ENCODE measurements around the gene LTN1. TPM values are rescaled to one million over a fixed set of nuclear protein-coding genes. Genes with fewer than 3 reads are reported as not detected.

LTN1 gene, protein sequence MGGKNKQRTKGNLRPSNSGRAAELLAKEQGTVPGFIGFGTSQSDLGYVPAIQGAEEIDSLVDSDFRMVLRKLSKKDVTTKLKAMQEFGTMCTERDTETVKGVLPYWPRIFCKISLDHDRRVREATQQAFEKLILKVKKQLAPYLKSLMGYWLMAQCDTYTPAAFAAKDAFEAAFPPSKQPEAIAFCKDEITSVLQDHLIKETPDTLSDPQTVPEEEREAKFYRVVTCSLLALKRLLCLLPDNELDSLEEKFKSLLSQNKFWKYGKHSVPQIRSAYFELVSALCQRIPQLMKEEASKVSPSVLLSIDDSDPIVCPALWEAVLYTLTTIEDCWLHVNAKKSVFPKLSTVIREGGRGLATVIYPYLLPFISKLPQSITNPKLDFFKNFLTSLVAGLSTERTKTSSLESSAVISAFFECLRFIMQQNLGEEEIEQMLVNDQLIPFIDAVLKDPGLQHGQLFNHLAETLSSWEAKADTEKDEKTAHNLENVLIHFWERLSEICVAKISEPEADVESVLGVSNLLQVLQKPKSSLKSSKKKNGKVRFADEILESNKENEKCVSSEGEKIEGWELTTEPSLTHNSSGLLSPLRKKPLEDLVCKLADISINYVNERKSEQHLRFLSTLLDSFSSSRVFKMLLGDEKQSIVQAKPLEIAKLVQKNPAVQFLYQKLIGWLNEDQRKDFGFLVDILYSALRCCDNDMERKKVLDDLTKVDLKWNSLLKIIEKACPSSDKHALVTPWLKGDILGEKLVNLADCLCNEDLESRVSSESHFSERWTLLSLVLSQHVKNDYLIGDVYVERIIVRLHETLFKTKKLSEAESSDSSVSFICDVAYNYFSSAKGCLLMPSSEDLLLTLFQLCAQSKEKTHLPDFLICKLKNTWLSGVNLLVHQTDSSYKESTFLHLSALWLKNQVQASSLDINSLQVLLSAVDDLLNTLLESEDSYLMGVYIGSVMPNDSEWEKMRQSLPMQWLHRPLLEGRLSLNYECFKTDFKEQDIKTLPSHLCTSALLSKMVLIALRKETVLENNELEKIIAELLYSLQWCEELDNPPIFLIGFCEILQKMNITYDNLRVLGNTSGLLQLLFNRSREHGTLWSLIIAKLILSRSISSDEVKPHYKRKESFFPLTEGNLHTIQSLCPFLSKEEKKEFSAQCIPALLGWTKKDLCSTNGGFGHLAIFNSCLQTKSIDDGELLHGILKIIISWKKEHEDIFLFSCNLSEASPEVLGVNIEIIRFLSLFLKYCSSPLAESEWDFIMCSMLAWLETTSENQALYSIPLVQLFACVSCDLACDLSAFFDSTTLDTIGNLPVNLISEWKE (N-terminal part only)
- polyA plus RNA-seq (2011; rRNA removed) (12.3 and 13.9 TPM in 2 replicates), polyA plus RNA-seq (2017; fragmentation: RNase III; extraction: RNeasy Plus Mini Kit Qiagen cat#74134 plus additional on column Dnase treatment) (6.6 to 7.0 TPM (median 6.9 TPM) in 3 replicates), polyA minus RNA-seq (2011; rRNA and poly(A)+ RNA removed) (17.4 and 17.8 TPM in 2 replicates)
- polyA plus RNA-seq (2012; cell fraction: cytosol; rRNA removed): 1.3 and 1.5 TPM in 2 replicates
- polyA plus RNA-seq (2012; cell fraction: nucleus; rRNA removed): 1.4 and 2.2 TPM in 2 replicates

DNA sequence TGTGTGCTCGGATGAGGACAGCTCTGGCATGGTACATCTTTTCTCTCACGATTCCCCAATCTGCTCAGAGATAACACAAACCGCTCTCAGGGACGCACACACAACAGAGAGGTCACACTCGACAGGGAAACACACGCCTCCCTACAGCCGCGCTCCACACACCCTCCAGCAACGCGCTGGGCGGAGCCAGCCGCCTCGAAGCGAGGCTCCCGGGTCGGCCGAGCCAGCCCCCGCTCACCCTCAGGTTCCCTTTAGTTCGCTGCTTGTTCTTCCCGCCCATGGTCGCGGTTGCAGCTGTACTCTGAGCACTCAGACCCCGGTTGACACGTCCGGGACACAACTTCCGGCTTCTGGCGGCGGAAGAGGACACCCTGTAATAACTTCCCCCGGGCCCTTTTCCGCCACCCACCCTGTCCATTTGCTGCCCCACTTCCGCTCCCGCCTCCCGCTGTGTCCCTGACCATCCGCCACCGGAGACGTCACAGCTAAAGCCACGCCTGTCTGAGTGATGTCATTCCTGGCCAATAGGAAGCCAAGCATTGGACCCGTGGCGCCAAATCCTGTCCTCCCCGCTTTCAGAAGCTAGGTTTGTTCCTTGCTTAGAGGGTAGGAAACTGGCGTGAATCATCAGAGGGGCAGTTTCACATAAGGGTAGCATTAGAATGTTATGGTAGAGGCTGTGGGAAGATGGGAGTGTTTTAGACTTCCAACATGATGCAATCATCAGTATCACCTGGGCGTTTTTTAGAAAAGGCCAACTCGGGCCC, at the start of gene LTN1:
TSS of gene LTN1 (minus strand) at position 352 of the 767 bp plus-strand sequence. CDS start at position 280, 72 bp downstream.
- ATAC-seq: peak; percentile 98 to 99
- DNase-seq (ENCODE audit: low read depth in 1 of 2, low spot score in 1 of 2): peak; percentile 90 to 98
- Histone ChIP-seq H3K9me3 (no peaks in the 10 kb centered on the region), H3K4me1 (peaks cover 10% of the 10 kb centered on the region; the same call in 1 of the 3 replicates), H3K4me2 (peak within 1 kb of the TSS; percentile 97), H3K4me3 (peak within 1 kb of the TSS; percentile 94), H3K27ac (peak within 1 kb of the TSS; percentile 80 to 96)
- no peak for FAIRE-seq
- ChIA-PET CTCF (no interaction called here), POLR2A (interaction anchor here (0.6 to 1.8 kb wide), 6 partner anchors 9 to 85 kb away, joined by 3 to 49 read pairs (median 4); partner anchors contain the start of genes CCT8, RWDD2B and USP16)
- TF ChIP-seq FOSL2 (IDR thresholded peaks at IDR 0.05) (no peak), FOSL2 (CRISPR knock-in tag; IDR thresholded peaks at IDR 0.05) (peak; percentile 66; the same call in 1 of the 2 replicates), JUN (IDR thresholded peaks at IDR 0.05) (peak; percentile 29 to 70; a peak in 2 of 5 replicates), MAX (IDR thresholded peaks at IDR 0.05) (peak; percentile 55; the same call in 1 of the 2 replicates), BHLHE40 (IDR thresholded peaks at IDR 0.05; ENCODE audit: low read depth, low read length) (no peak), SMC3 (IDR thresholded peaks at IDR 0.05) (no peak), POLR2A (IDR thresholded peaks at IDR 0.05; ENCODE audit: low read length) (peak; percentile 21; the same call in 1 of the 2 replicates), SREBF2 (IDR thresholded peaks at IDR 0.05) (no peak), RCOR1 (IDR thresholded peaks at IDR 0.05; ENCODE audit: low read depth, low read length) (no peak), PHF8 (IDR thresholded peaks at IDR 0.05; ENCODE audit: borderline replicate concordance, low read depth) (peak; percentile 22; the same call in 1 of the 2 replicates), KDM5A (IDR thresholded peaks at IDR 0.05) (no peak; the same call in 1 of the 2 replicates), ZFP36 (IDR thresholded peaks at IDR 0.05; ENCODE audit: borderline replicate concordance, partially characterized antibody) (no peak), RFX5 (IDR thresholded peaks at IDR 0.05) (0 out of 2 replicates have a peak, but pooled peaks have one; percentile 22), EHMT2 (IDR thresholded peaks at IDR 0.05; ENCODE audit: low read depth) (no peak), USF2 (IDR thresholded peaks at IDR 0.05) (peak; percentile 78), HOXA7 (CRISPR knock-in tag; IDR thresholded peaks at IDR 0.05) (no peak)
- TF ChIP-seq, protein P1, sequence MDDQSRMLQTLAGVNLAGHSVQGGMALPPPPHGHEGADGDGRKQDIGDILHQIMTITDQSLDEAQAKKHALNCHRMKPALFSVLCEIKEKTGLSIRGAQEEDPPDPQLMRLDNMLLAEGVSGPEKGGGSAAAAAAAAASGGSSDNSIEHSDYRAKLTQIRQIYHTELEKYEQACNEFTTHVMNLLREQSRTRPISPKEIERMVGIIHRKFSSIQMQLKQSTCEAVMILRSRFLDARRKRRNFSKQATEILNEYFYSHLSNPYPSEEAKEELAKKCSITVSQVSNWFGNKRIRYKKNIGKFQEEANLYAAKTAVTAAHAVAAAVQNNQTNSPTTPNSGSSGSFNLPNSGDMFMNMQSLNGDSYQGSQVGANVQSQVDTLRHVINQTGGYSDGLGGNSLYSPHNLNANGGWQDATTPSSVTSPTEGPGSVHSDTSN (IDR thresholded peaks at IDR 0.05): peak; percentile 89
- TF ChIP-seq, protein P2, sequence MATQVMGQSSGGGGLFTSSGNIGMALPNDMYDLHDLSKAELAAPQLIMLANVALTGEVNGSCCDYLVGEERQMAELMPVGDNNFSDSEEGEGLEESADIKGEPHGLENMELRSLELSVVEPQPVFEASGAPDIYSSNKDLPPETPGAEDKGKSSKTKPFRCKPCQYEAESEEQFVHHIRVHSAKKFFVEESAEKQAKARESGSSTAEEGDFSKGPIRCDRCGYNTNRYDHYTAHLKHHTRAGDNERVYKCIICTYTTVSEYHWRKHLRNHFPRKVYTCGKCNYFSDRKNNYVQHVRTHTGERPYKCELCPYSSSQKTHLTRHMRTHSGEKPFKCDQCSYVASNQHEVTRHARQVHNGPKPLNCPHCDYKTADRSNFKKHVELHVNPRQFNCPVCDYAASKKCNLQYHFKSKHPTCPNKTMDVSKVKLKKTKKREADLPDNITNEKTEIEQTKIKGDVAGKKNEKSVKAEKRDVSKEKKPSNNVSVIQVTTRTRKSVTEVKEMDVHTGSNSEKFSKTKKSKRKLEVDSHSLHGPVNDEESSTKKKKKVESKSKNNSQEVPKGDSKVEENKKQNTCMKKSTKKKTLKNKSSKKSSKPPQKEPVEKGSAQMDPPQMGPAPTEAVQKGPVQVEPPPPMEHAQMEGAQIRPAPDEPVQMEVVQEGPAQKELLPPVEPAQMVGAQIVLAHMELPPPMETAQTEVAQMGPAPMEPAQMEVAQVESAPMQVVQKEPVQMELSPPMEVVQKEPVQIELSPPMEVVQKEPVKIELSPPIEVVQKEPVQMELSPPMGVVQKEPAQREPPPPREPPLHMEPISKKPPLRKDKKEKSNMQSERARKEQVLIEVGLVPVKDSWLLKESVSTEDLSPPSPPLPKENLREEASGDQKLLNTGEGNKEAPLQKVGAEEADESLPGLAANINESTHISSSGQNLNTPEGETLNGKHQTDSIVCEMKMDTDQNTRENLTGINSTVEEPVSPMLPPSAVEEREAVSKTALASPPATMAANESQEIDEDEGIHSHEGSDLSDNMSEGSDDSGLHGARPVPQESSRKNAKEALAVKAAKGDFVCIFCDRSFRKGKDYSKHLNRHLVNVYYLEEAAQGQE (IDR thresholded peaks at IDR 0.05): no peak
- under 1% methylated on average over 34 of the region's 43 CpGs for WGBS (ENCODE audit: missing lambda C conversion rate)

Measured in A549 (cell line).